Panc1 (cell line): ENCODE data around the gene KCNIP4.

ENCODE experiments used
- CTCF ChIP-seq: fragments of 450-650 bp; IDR thresholded peaks from 2 replicates; pipeline ENCODE4 v1.5.1; 2017; ENCODE audit warnings: mild to moderate bottlenecking
- POLR2AphosphoS5 ChIP-seq: IDR thresholded peaks from 2 replicates; pipeline ENCODE4 v1.6.1; 2012; ENCODE audit warnings: mild to moderate bottlenecking, low read depth, low read length, moderate library complexity
- SIN3A ChIP-seq: IDR thresholded peaks from 2 replicates; pipeline ENCODE4 v1.6.1; 2012; ENCODE audit warnings: low read depth, mild to moderate bottlenecking, low read length, moderate library complexity, borderline replicate concordance; ENCODE audit not compliant: insufficient read depth
- TCF7L2 ChIP-seq: IDR thresholded peaks from 2 replicates; pipeline ENCODE4 v1.6.1; 2011; ENCODE audit warnings: mild to moderate bottlenecking, low read depth, low read length, inconsistent platforms
- TF ChIP-seq, protein P1 (sequence below), 2 experiments: IDR thresholded peaks; 2 replicates each; pipeline ENCODE4 v1.6.1; 2011 to 2012; ENCODE audit warnings: low read depth in 2 of 2, control low read depth in 1 of 2, low read length in 1 of 2, mild to moderate bottlenecking in 1 of 2, moderate library complexity in 1 of 2; ENCODE audit not compliant: insufficient read depth in 1 of 2

- TF ChIP-seq CTCF (no peak), TCF7L2 (no peak), POLR2AphosphoS5 (no peak), SIN3A (no peak)
- TF ChIP-seq, protein P1, sequence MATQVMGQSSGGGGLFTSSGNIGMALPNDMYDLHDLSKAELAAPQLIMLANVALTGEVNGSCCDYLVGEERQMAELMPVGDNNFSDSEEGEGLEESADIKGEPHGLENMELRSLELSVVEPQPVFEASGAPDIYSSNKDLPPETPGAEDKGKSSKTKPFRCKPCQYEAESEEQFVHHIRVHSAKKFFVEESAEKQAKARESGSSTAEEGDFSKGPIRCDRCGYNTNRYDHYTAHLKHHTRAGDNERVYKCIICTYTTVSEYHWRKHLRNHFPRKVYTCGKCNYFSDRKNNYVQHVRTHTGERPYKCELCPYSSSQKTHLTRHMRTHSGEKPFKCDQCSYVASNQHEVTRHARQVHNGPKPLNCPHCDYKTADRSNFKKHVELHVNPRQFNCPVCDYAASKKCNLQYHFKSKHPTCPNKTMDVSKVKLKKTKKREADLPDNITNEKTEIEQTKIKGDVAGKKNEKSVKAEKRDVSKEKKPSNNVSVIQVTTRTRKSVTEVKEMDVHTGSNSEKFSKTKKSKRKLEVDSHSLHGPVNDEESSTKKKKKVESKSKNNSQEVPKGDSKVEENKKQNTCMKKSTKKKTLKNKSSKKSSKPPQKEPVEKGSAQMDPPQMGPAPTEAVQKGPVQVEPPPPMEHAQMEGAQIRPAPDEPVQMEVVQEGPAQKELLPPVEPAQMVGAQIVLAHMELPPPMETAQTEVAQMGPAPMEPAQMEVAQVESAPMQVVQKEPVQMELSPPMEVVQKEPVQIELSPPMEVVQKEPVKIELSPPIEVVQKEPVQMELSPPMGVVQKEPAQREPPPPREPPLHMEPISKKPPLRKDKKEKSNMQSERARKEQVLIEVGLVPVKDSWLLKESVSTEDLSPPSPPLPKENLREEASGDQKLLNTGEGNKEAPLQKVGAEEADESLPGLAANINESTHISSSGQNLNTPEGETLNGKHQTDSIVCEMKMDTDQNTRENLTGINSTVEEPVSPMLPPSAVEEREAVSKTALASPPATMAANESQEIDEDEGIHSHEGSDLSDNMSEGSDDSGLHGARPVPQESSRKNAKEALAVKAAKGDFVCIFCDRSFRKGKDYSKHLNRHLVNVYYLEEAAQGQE (IDR thresholded peaks at IDR 0.05; ENCODE audit: insufficient read depth in 1 of 2, low read depth in 2 of 2, low read length in 1 of 2), result no peak
Observed at GRCh38 chr4:20901851-20902250, 1046.7 kb downstream of the KCNIP4 start.
